H1 (cell line): ENCODE measurements around the gene ZDHHC5. TPM values are rescaled to one million over a fixed set of nuclear protein-coding genes. Genes with fewer than 3 reads are reported as not detected.
A peak's percentile ranks its signal among the peaks of the same experiment; 100 is the strongest.
"Not testable (repeated sequence)": the region's sequence is repeated elsewhere in the genome, so short reads cannot be mapped to it uniquely, and the experiment has no call there.

Source experiments
- CTCF ChIA-PET: fragments of 300-600 bp; sonication (Branson Sonifier 250); formaldehyde crosslinking; loops from one replicate; lab custom pipeline; 2021; ENCODE audit not compliant: partially characterized antibody; lab: Charles Lee
- POLR2A ChIA-PET: fragments of 300-600 bp; sonication (Branson Sonifier 250); formaldehyde crosslinking; loops from one replicate; lab custom pipeline; 2021; ENCODE audit warnings: inconsistent platforms; ENCODE audit not compliant: partially characterized antibody; lab: Charles Lee
- DNase-seq, 2 experiments: peaks; one replicate each; pipeline versions ENCODE4 v3.0.0 to v3.0.0-alpha.2; 2010 to 2022; ENCODE audit warnings: low spot score in 2 of 2, low read depth in 1 of 2, mixed read lengths in 1 of 2
- FAIRE-seq: peaks from 2 replicates; lab custom pipeline; 2011; peaks lifted over from hg19 to GRCh38; lab: Jason Lieb, UNC
- H2AFZ ChIP-seq: 2 replicates; pipeline ENCODE4 v1.8.1; 2012; ENCODE audit warnings: low read length, inconsistent platforms
- H2AK5ac ChIP-seq: 2 replicates; pipeline ENCODE4 v1.6.1; 2013; ENCODE audit warnings: low read depth, low read length
- H2BK120ac ChIP-seq: replicated peaks from 2 replicates; pipeline ENCODE3; 2013; ENCODE audit warnings: low read depth, low read length, inconsistent platforms
- H2BK12ac ChIP-seq: 2 replicates; pipeline ENCODE4 v1.6.1; 2013; ENCODE audit warnings: low read depth, low read length
- H2BK15ac ChIP-seq: 2 replicates; pipeline ENCODE4 v1.6.1; 2013; ENCODE audit warnings: low read length
- H2BK20ac ChIP-seq: 2 replicates; pipeline ENCODE4 v1.6.1; 2013; ENCODE audit warnings: low read length
- H2BK5ac ChIP-seq: 2 replicates; pipeline ENCODE4 v1.6.1; 2013; ENCODE audit warnings: low read depth, low read length
- H3K14ac ChIP-seq: 2 replicates; pipeline ENCODE4 v1.6.1; 2013; ENCODE audit warnings: inconsistent platforms; ENCODE audit not compliant: insufficient read length
- H3K18ac ChIP-seq: 2 replicates; pipeline ENCODE4 v1.6.1; 2013; ENCODE audit warnings: low read length; ENCODE audit errors: extremely low read depth
- H3K23ac ChIP-seq: 2 replicates; pipeline ENCODE4 v1.6.1; 2013; ENCODE audit warnings: inconsistent platforms; ENCODE audit not compliant: insufficient read length
- H3K23me2 ChIP-seq: 2 replicates; pipeline ENCODE4 v1.6.1; 2013; ENCODE audit warnings: low read depth, low read length
- H3K27ac ChIP-seq: 2 replicates; pipeline ENCODE4 v1.6.1; 2011; ENCODE audit warnings: low read depth, low read length, inconsistent platforms
- H3K27me3 ChIP-seq, 4 experiments: replicated peaks in 1 of 4; 1 replicate in 1 of 4; 2 replicates in 3 of 4; pipeline versions ENCODE4 v1.6.1 to v1.8.1; 2011 to 2013; ENCODE audit warnings: low read length in 3 of 4, mild to moderate bottlenecking in 3 of 4, inconsistent platforms in 2 of 4, mixed read lengths in 2 of 4, moderate library complexity in 1 of 4; ENCODE audit not compliant: control insufficient read depth in 3 of 4, insufficient read depth in 3 of 4; ENCODE audit errors: extremely low read depth in 1 of 4
- H3K36me3 ChIP-seq, 4 experiments: 2 replicates each; pipeline versions ENCODE4 v1.6.1 to v1.8.1; 2011 to 2013; ENCODE audit warnings: mild to moderate bottlenecking in 4 of 4, low read length in 3 of 4, moderate library complexity in 2 of 4, control low read depth in 1 of 4, inconsistent platforms in 1 of 4; ENCODE audit not compliant: insufficient read depth in 4 of 4, control insufficient read depth in 2 of 4
- H3K4ac ChIP-seq: replicated peaks from 2 replicates; pipeline ENCODE3; 2013; ENCODE audit warnings: low read length, low read depth, mixed read lengths, inconsistent platforms; ENCODE audit not compliant: insufficient read length
- H3K4me1 ChIP-seq, 4 experiments: replicated peaks in 1 of 4; 1 replicate in 1 of 4; 2 replicates in 3 of 4; pipeline versions ENCODE4 v1.6.1 to v1.8.1; 2011 to 2013; ENCODE audit warnings: low read length in 3 of 4, inconsistent platforms in 2 of 4, mixed read lengths in 1 of 4; ENCODE audit not compliant: insufficient read depth in 4 of 4, control insufficient read depth in 3 of 4
- H3K4me2 ChIP-seq, 2 experiments: 2 replicates each; pipeline versions ENCODE4 v1.6.1 to v1.8.1; 2011 to 2013; ENCODE audit warnings: low read depth in 2 of 2, low read length in 2 of 2, control low read depth in 1 of 2, inconsistent platforms in 1 of 2, mild to moderate bottlenecking in 1 of 2; ENCODE audit not compliant: insufficient read depth in 1 of 2
- H3K4me3 ChIP-seq, 4 experiments: fragments of 200-600, 300-600 bp in 1 of 4; sonication (generic), shearing (Covaris generic), sonication (Bioruptor Twin) in 1 of 4; 2 replicates each; pipeline versions ENCODE4 v1.5.1 to v1.8.1; 2011 to 2016; ENCODE audit warnings: low read length in 4 of 4, low read depth in 3 of 4, control low read depth in 2 of 4, inconsistent platforms in 2 of 4, mild to moderate bottlenecking in 2 of 4, mixed read lengths in 1 of 4, moderate library complexity in 1 of 4; ENCODE audit not compliant: insufficient read depth in 2 of 4; ENCODE audit errors: extremely low read depth in 1 of 4
- H3K56ac ChIP-seq: replicated peaks from 2 replicates; pipeline ENCODE3; 2013; ENCODE audit warnings: low read depth, mild to moderate bottlenecking, mixed read lengths, low read length, inconsistent platforms; ENCODE audit not compliant: insufficient read length
- H3K79me1 ChIP-seq: 2 replicates; pipeline ENCODE4 v1.6.1; 2013; ENCODE audit warnings: low read depth, low read length, control low read depth
- H3K79me2 ChIP-seq, 2 experiments: 2 replicates each; pipeline versions ENCODE4 v1.6.1 to v1.8.1; 2012 to 2013; ENCODE audit warnings: low read length in 2 of 2, mild to moderate bottlenecking in 2 of 2, inconsistent platforms in 1 of 2; ENCODE audit not compliant: insufficient read depth in 2 of 2, control insufficient read depth in 1 of 2
- H3K9ac ChIP-seq, 4 experiments: replicated peaks in 1 of 4; 1 replicate in 1 of 4; 2 replicates in 3 of 4; pipeline versions ENCODE4 v1.6.1 to v1.8.1; 2011 to 2013; ENCODE audit warnings: low read depth in 3 of 4, low read length in 3 of 4, control low read depth in 2 of 4, mild to moderate bottlenecking in 2 of 4, moderate library complexity in 2 of 4, inconsistent platforms in 1 of 4; ENCODE audit errors: extremely low read depth in 1 of 4
- H3K9me3 ChIP-seq, 2 experiments: 2 replicates each; pipeline versions ENCODE4 v1.6.1 to v1.8.1; 2012 to 2013; ENCODE audit warnings: mild to moderate bottlenecking in 2 of 2, moderate library complexity in 2 of 2, control low read depth in 1 of 2, inconsistent platforms in 1 of 2, low read depth in 1 of 2, low read length in 1 of 2, mixed read lengths in 1 of 2; ENCODE audit not compliant: insufficient read depth in 2 of 2
- H4K20me1 ChIP-seq, 2 experiments: replicated peaks in 1 of 2; 2 replicates each; pipeline versions ENCODE3 to v1.8.1; 2011 to 2013; ENCODE audit warnings: inconsistent platforms in 2 of 2, low read length in 2 of 2, mild to moderate bottlenecking in 1 of 2; ENCODE audit not compliant: insufficient read depth in 2 of 2, control insufficient read depth in 1 of 2
- H4K5ac ChIP-seq: 2 replicates; pipeline ENCODE4 v1.6.1; 2013; ENCODE audit warnings: low read length, low read depth, mixed read lengths, inconsistent platforms; ENCODE audit not compliant: insufficient read length
- H4K8ac ChIP-seq: 2 replicates; pipeline ENCODE4 v1.8.0; 2013; ENCODE audit warnings: mild to moderate bottlenecking, moderate library complexity, low read length, inconsistent platforms; ENCODE audit not compliant: insufficient read depth; ENCODE audit errors: extremely low read depth
- H4K91ac ChIP-seq: replicated peaks from 2 replicates; pipeline ENCODE3; 2013; ENCODE audit warnings: low read length, mixed read lengths, inconsistent platforms; ENCODE audit not compliant: insufficient read length
- POLR2AphosphoS5 ChIP-seq: IDR thresholded peaks from 2 replicates; pipeline ENCODE4 v1.6.1; 2011; ENCODE audit warnings: low read depth, low read length
- WGBS, 2 experiments: shearing (Covaris generic) in 1 of 2; methylation state at CpG; one replicate each; pipeline versions ENCODE4 v1.1.6 to v1.1.7; 2013 to 2015; ENCODE audit warnings: low lambda C conversion rate in 2 of 2, mixed read lengths in 2 of 2, inconsistent platforms in 1 of 2, low coverage in 1 of 2, missing lambda C conversion rate in 1 of 2; ENCODE audit not compliant: insufficient replicate concordance in 2 of 2, insufficient coverage in 1 of 2, insufficient read length in 1 of 2; ENCODE audit errors: extremely low coverage in 1 of 2, missing lambda C conversion rate in 1 of 2; 5-methylcytosine and 5-hydroxymethylcytosine counted together
- polyA plus RNA-seq, 7 experiments: library from polyadenylated mRNA; depleted of rRNA in 3 of 7; stranded (reverse) in 5 of 7; unstranded in 2 of 7; fragments of >200 nt in 5 of 7; fragments of 200-250 nt in 2 of 7; gene quantifications; 1 replicate in 5 of 7; 2 replicates in 1 of 7; 4 replicates in 1 of 7; pipeline versions ENCODE4 v1.2.1 to v1.2.3, GENCODE V29; 2011 to 2013; ENCODE audit warnings: missing spikeins in 2 of 7, mixed read lengths in 2 of 7
- total RNA-seq: library from RNA; stranded (reverse); fragmentation: NEBNext Ultra II Directional; extraction: Animal tissue kit (Norgen Biotek cat#: 25700); gene quantifications from 2 replicates; pipeline ENCODE4 v1.2.1, GENCODE V29; 2021

The ZDHHC5 gene
- total and polyA plus RNA-seq, 2 of the 8 experiments (the other 6 are each of a cell fraction or from before 2014, with no cell fraction given) = 40.0 to 56.3 TPM

GRCh38 chr11:57652230-57652629, 15.7 kb upstream of the ZDHHC5 start:
- POLR2A ChIA-PET = interaction anchor here (0.7 to 29.6 kb wide), 21 partner anchors 1 to 859 kb away, joined by 3 to 1546 read pairs (median 3); partner anchors contain the start of genes CLP1, RTN4RL2, SELENOH and SERPING1
- FAIRE-seq = not testable (repeated sequence)

More at GRCh38 chr11:57652230-57652629, 15.7 kb upstream of the ZDHHC5 start:
- not testable (repeated sequence) for DNase-seq, H4K5ac ChIP-seq, H3K27me3 ChIP-seq, H3K4me3 ChIP-seq, H4K91ac ChIP-seq, H2BK15ac ChIP-seq, H3K9me3 ChIP-seq, H3K79me1 ChIP-seq, H3K79me2 ChIP-seq, H3K4me2 ChIP-seq, H3K56ac ChIP-seq, H3K23ac ChIP-seq, H2AK5ac ChIP-seq, H3K9ac ChIP-seq, H3K14ac ChIP-seq, H2AFZ ChIP-seq, H2BK12ac ChIP-seq, H2BK120ac ChIP-seq, H2BK20ac ChIP-seq, H2BK5ac ChIP-seq, H3K4ac ChIP-seq, H3K27ac ChIP-seq, H3K36me3 ChIP-seq, H4K20me1 ChIP-seq, H3K18ac ChIP-seq
- WGBS, 2 experiments = 95% methylated on average over 14 of the region's 14 CpGs; no CpG with 5 or more reads in 1 of the 2 experiments
- Histone ChIP-seq H3K23me2 (peaks cover 28% of the 10 kb centered on the region), H3K4me1 (peaks cover 16 to 27% (median 21%) of the 10 kb centered on the region in 4 experiments), H4K8ac (0 out of 2 replicates have a peak overlapping the region, but pooled peaks have one; percentile 7)
- TF ChIP-seq POLR2AphosphoS5 = peak; percentile 83
- CTCF ChIA-PET = interaction anchor here (1.1 to 2.8 kb wide), 6 partner anchors 8 to 194 kb away, joined by 3 to 20 read pairs (median 5); no protein-coding TSS in a partner anchor
